SK-N-SH (cell line): ENCODE results near the gene FOXD3. TPM values are rescaled to one million over a fixed set of nuclear protein-coding genes. Genes with fewer than 3 reads are reported as not detected.

Source experiments
- CTCF ChIA-PET: fragments of 300-600, 350-600 bp; formaldehyde crosslinking; extraction: SDS; loops from one replicate; lab custom pipeline; 2021; lab: Yijun Ruan, JAX
- POLR2A ChIA-PET: fragments of 350-600 bp; sonication (Branson Sonifier 250); formaldehyde crosslinking; extraction: SDS; loops from one replicate; lab custom pipeline; 2020; ENCODE audit warnings: antibody characterized with exemption, inconsistent platforms; lab: Yijun Ruan, JAX
- DNase-seq: peaks from one replicate; pipeline ENCODE4 v3.0.0; 2012
- H2AFZ ChIP-seq: fragments of 200-600 bp; sonication (generic); 2 replicates; pipeline ENCODE4 v1.8.1; 2016; ENCODE audit warnings: antibody characterized with exemption, mild to moderate bottlenecking, low read depth
- H3F3A ChIP-seq: fragments of 200-600 bp; sonication (generic); replicated peaks from 2 replicates; pipeline ENCODE3; 2016; ENCODE audit warnings: antibody characterized with exemption, mild to moderate bottlenecking; ENCODE audit not compliant: insufficient read depth
- H3K27ac ChIP-seq, 2 experiments: fragments of 200-500 bp in 1 of 2; fragments of 200-600 bp in 1 of 2; sonication (Bioruptor generic) in 1 of 2; sonication (generic), shearing (Covaris generic) in 1 of 2; 2 replicates each; pipeline versions ENCODE4 v1.5.1 to v1.6.1; 2014 to 2016; ENCODE audit warnings: low read depth in 2 of 2, inconsistent platforms in 1 of 2, low read length in 1 of 2, mild to moderate bottlenecking in 1 of 2, mixed read lengths in 1 of 2
- H3K27me3 ChIP-seq: fragments of 200-600 bp; sonication (generic), shearing (Covaris generic); 2 replicates; pipeline ENCODE4 v1.6.1; 2016; ENCODE audit warnings: mixed run types; ENCODE audit not compliant: insufficient read depth
- H3K36me3 ChIP-seq, 2 experiments: fragments of 200-500 bp in 1 of 2; fragments of 200-600 bp in 1 of 2; sonication (Bioruptor generic) in 1 of 2; sonication (generic) in 1 of 2; replicated peaks in 1 of 2; 2 replicates each; pipeline versions ENCODE3 to v1.5.1; 2014 to 2016; ENCODE audit warnings: low read length in 1 of 2, mild to moderate bottlenecking in 1 of 2; ENCODE audit not compliant: insufficient read depth in 2 of 2, control insufficient read depth in 1 of 2
- H3K4me1 ChIP-seq, 2 experiments: fragments of 200-500 bp in 1 of 2; fragments of 200-600 bp in 1 of 2; sonication (Bioruptor generic) in 1 of 2; sonication (generic), shearing (Covaris generic) in 1 of 2; 2 replicates each; pipeline versions ENCODE4 v1.5.1 to v1.6.1; 2014 to 2016; ENCODE audit warnings: low read depth in 1 of 2, low read length in 1 of 2, mixed run types in 1 of 2; ENCODE audit not compliant: insufficient read depth in 2 of 2, control insufficient read depth in 1 of 2
- H3K4me2 ChIP-seq: fragments of 200-600 bp; sonication (generic), shearing (Covaris generic); 2 replicates; pipeline ENCODE4 v1.6.1; 2017; ENCODE audit warnings: mixed run types
- H3K4me3 ChIP-seq, 2 experiments: fragments of 200-500 bp in 1 of 2; fragments of 200-600 bp in 1 of 2; sonication (Bioruptor generic) in 1 of 2; sonication (generic), shearing (Covaris generic) in 1 of 2; 2 replicates each; pipeline versions ENCODE4 v1.5.1 to v1.8.1; 2014 to 2016; ENCODE audit warnings: low read depth in 2 of 2, inconsistent platforms in 1 of 2, low read length in 1 of 2, mild to moderate bottlenecking in 1 of 2, mixed read lengths in 1 of 2, moderate library complexity in 1 of 2
- H3K79me2 ChIP-seq: fragments of 200-600 bp; sonication (generic); 2 replicates; pipeline ENCODE4 v1.8.1; 2017; ENCODE audit warnings: mild to moderate bottlenecking; ENCODE audit not compliant: insufficient read depth
- H3K9ac ChIP-seq: fragments of 200-600 bp; sonication (generic); 2 replicates; pipeline ENCODE4 v1.6.1; 2017; ENCODE audit warnings: mixed run types
- H3K9me2 ChIP-seq: fragments of 200-600 bp; sonication (generic); 2 replicates; pipeline ENCODE4 v1.6.1; 2017; ENCODE audit warnings: mixed run types
- H3K9me3 ChIP-seq: fragments of 200-600 bp; sonication (generic); 2 replicates; pipeline ENCODE4 v1.6.1; 2017; ENCODE audit warnings: mixed run types, mild to moderate bottlenecking, moderate library complexity
- H4K20me1 ChIP-seq: fragments of 200-600 bp; sonication (generic); 2 replicates; pipeline ENCODE4 v1.6.1; 2017; ENCODE audit warnings: mild to moderate bottlenecking, mixed run types; ENCODE audit not compliant: insufficient read depth
- ELF1 ChIP-seq: IDR thresholded peaks from 2 replicates; pipeline ENCODE4 v1.4.0; 2012
- EP300 ChIP-seq, 2 experiments: IDR thresholded peaks; 2 replicates each; pipeline versions ENCODE4 v1.4.0 to v1.6.1; 2012; ENCODE audit warnings: borderline replicate concordance in 1 of 2, low read depth in 1 of 2, low read length in 1 of 2
- FOXM1 ChIP-seq: IDR thresholded peaks from 2 replicates; pipeline ENCODE4 v1.4.0; 2012; ENCODE audit warnings: low read depth, mild to moderate bottlenecking
- GABPA ChIP-seq: IDR thresholded peaks from 2 replicates; pipeline ENCODE4 v1.4.0; 2012; ENCODE audit warnings: low read depth, mild to moderate bottlenecking
- MEF2A ChIP-seq: IDR thresholded peaks from 2 replicates; pipeline ENCODE4 v1.4.0; 2012; ENCODE audit warnings: low read depth, borderline replicate concordance
- MXI1 ChIP-seq: IDR thresholded peaks from 2 replicates; pipeline ENCODE4 v1.6.1; 2012; ENCODE audit warnings: mild to moderate bottlenecking, low read depth, low read length, improper control_type of control experiment
- NFIC ChIP-seq: IDR thresholded peaks from 2 replicates; pipeline ENCODE4 v1.4.0; 2012; ENCODE audit warnings: borderline replicate concordance
- RAD21 ChIP-seq: IDR thresholded peaks from 2 replicates; pipeline ENCODE4 v1.6.1; 2012; ENCODE audit warnings: mild to moderate bottlenecking, low read length
- RCOR1 ChIP-seq: fragments of 150-350 bp; IDR thresholded peaks from 2 replicates; pipeline ENCODE4 v1.6.1; 2017; ENCODE audit warnings: antibody characterized with exemption, low read length
- RFX5 ChIP-seq: IDR thresholded peaks from 2 replicates; pipeline ENCODE4 v1.6.1; 2012; ENCODE audit warnings: mild to moderate bottlenecking, improper control_type of control experiment, low read length
- RXRA ChIP-seq: IDR thresholded peaks from 2 replicates; pipeline ENCODE4 v1.4.0; 2012; ENCODE audit warnings: low read depth, mild to moderate bottlenecking, borderline replicate concordance
- SIN3A ChIP-seq: IDR thresholded peaks from 2 replicates; pipeline ENCODE4 v1.6.1; 2012; ENCODE audit warnings: low read depth, mild to moderate bottlenecking, low read length, moderate library complexity, borderline replicate concordance
- SMC3 ChIP-seq: IDR thresholded peaks from 2 replicates; pipeline ENCODE4 v1.6.1; 2012; ENCODE audit warnings: low read depth, low read length, improper control_type of control experiment
- TAF1 ChIP-seq: IDR thresholded peaks from 2 replicates; pipeline ENCODE4 v1.6.1; 2012; ENCODE audit warnings: low read depth, mild to moderate bottlenecking, low read length, moderate library complexity, borderline replicate concordance
- TCF12 ChIP-seq: IDR thresholded peaks from 2 replicates; pipeline ENCODE4 v1.4.0; 2012
- WGBS: methylation state at CpG from one replicate; pipeline ENCODE4 v1.1.6; 2017; ENCODE audit warnings: low lambda C conversion rate; 5-methylcytosine and 5-hydroxymethylcytosine counted together
- polyA plus RNA-seq, 3 experiments: library from polyadenylated mRNA; depleted of rRNA; stranded (reverse); fragments of >200 nt; gene quantifications; 2 replicates each; pipeline ENCODE4 v1.2.3, GENCODE V29; 2012
- TF ChIP-seq, protein P1 (sequence below): IDR thresholded peaks from 2 replicates; pipeline ENCODE4 v1.4.0; 2012; ENCODE audit warnings: low read depth, borderline replicate concordance
- TF ChIP-seq, protein P2 (sequence below): IDR thresholded peaks from 2 replicates; pipeline ENCODE4 v1.6.1; 2012; ENCODE audit warnings: mild to moderate bottlenecking, low read depth, low read length, moderate library complexity

FOXD3 gene
- polyA plus RNA-seq, 1 of the 3 experiments (the other 2 are of a cell fraction): not detected

DNA sequence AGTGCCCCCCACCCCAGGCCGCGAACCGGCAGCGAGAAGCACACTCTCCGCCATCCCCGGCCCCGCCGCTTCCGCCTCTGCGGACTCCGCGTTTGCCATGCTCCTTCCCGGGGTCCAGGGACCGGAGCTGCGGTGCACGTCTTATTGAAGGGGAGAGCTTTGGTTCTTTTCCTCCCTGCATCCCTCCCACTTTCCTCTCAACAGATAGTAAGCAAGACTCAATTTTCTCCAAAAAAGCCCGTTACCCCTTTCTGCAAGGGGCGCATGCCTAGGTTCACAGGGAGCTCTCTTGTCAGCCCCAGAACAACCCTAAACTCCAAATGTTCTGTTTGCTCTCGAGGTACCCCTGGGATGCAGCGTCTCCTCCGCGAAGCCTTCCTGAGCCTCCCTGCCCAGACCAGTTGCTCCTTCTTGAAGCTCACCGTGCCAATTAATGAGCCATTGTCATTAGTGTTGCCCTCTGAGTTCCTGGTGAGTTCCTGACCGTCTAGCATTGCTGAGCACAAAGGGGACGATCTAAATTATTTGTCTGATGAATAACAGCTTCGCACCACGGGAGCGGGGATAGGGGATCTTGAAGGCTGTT lies 8.1 kb downstream of the FOXD3 start:
- CTCF ChIA-PET: interaction anchor here (0.9 to 12.0 kb wide), 10 partner anchors 9 to 488 kb away, joined by 3 to 86 read pairs (median 4); partner anchors contain the start of gene FOXD3

DNA sequence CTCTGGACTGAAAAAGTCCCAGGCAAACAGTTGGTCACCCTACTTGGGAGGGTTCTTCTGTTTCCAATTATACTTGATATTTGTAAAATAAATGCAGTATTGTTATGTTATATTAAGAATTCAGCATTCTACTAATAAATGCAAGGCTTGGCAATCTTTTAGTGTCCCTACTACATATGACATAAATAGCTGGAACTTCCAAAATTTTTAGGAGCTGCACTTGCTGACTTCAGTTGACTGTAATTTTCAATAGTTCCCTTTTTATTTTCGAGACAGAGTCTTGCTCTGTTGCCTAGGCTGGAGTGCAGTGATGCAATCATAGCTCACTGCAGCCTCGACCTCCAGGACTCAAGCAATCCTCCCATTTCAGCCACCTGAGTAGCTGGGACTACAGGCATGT lies 20.0 kb downstream of the FOXD3 start:
- H3K9ac ChIP-seq: no peak overlapping the region
- ChIA-PET CTCF (interaction anchor here (1.9 kb wide), 1 partner anchor 15 kb away, joined by 6 read pairs; no protein-coding TSS in a partner anchor), POLR2A (no interaction called here)
- no peaks in the 10 kb centered on the region for H3K9me3 ChIP-seq
- H2AFZ ChIP-seq: no peak overlapping the region
- H3K36me3 ChIP-seq: no peaks in the 10 kb centered on the region
- H3F3A ChIP-seq: no peaks in the 10 kb centered on the region
- 0 out of 2 replicates have a peak, but pooled peaks cover 8% of the 10 kb centered on the region for H3K27me3 ChIP-seq
- TF ChIP-seq SMC3: no peak
- no peak for TF ChIP-seq SIN3A
- TF ChIP-seq FOXM1: no peak
- TF ChIP-seq, protein P1, sequence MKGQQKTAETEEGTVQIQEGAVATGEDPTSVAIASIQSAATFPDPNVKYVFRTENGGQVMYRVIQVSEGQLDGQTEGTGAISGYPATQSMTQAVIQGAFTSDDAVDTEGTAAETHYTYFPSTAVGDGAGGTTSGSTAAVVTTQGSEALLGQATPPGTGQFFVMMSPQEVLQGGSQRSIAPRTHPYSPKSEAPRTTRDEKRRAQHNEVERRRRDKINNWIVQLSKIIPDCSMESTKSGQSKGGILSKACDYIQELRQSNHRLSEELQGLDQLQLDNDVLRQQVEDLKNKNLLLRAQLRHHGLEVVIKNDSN: no peak
- TF ChIP-seq GABPA: no peak
- no peaks in the 10 kb centered on the region for H4K20me1 ChIP-seq
- 3% methylated on average over 2 of the region's 2 CpGs for WGBS
- no peak overlapping the region for H3K4me3 ChIP-seq
- no peaks in the 10 kb centered on the region for H3K4me1 ChIP-seq
- H3K79me2 ChIP-seq: no peaks in the 10 kb centered on the region
- no peaks in the 10 kb centered on the region for H3K9me2 ChIP-seq
- H3K4me2 ChIP-seq: no peak overlapping the region
- no peak for DNase-seq
- H3K27ac ChIP-seq: no peak overlapping the region

More for the DNA sequence above, 8.1 kb downstream of the FOXD3 start:
- no peaks in the 10 kb centered on the region for H3K79me2 ChIP-seq
- no peaks in the 10 kb centered on the region for H3K36me3 ChIP-seq
- no peak overlapping the region for H2AFZ ChIP-seq
- TF ChIP-seq ELF1 (no peak), NFIC (no peak), EP300 (IDR thresholded peaks at IDR 0.05; ENCODE audit: borderline replicate concordance in 1 of 2, low read depth in 1 of 2, low read length in 1 of 2) (no peak), TAF1 (no peak), MEF2A (no peak), MXI1 (no peak), RXRA (no peak), SMC3 (no peak), RCOR1 (no peak), RAD21 (no peak), RFX5 (no peak), SIN3A (no peak), GABPA (no peak), TCF12 (no peak)
- TF ChIP-seq, protein P2, sequence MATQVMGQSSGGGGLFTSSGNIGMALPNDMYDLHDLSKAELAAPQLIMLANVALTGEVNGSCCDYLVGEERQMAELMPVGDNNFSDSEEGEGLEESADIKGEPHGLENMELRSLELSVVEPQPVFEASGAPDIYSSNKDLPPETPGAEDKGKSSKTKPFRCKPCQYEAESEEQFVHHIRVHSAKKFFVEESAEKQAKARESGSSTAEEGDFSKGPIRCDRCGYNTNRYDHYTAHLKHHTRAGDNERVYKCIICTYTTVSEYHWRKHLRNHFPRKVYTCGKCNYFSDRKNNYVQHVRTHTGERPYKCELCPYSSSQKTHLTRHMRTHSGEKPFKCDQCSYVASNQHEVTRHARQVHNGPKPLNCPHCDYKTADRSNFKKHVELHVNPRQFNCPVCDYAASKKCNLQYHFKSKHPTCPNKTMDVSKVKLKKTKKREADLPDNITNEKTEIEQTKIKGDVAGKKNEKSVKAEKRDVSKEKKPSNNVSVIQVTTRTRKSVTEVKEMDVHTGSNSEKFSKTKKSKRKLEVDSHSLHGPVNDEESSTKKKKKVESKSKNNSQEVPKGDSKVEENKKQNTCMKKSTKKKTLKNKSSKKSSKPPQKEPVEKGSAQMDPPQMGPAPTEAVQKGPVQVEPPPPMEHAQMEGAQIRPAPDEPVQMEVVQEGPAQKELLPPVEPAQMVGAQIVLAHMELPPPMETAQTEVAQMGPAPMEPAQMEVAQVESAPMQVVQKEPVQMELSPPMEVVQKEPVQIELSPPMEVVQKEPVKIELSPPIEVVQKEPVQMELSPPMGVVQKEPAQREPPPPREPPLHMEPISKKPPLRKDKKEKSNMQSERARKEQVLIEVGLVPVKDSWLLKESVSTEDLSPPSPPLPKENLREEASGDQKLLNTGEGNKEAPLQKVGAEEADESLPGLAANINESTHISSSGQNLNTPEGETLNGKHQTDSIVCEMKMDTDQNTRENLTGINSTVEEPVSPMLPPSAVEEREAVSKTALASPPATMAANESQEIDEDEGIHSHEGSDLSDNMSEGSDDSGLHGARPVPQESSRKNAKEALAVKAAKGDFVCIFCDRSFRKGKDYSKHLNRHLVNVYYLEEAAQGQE: no peak
- TF ChIP-seq, protein P1: no peak
- WGBS: 16% methylated on average over 20 of the region's 28 CpGs
- no peaks in the 10 kb centered on the region for H3K9me3 ChIP-seq
- H3K9ac ChIP-seq: no peak overlapping the region
- no peak overlapping the region for H3K27ac ChIP-seq
- no peak overlapping the region for H3K4me2 ChIP-seq
- H3K4me3 ChIP-seq: no peak overlapping the region
- peaks cover 59% of the 10 kb centered on the region for H3K27me3 ChIP-seq
- POLR2A ChIA-PET: no interaction called here
- H3K9me2 ChIP-seq: no peaks in the 10 kb centered on the region
- H4K20me1 ChIP-seq: no peaks in the 10 kb centered on the region
- H3K4me1 ChIP-seq: peaks cover 0 to 3% of the 10 kb centered on the region in 2 experiments; a peak in 1 of 4 replicates
- peaks cover 3% of the 10 kb centered on the region for H3F3A ChIP-seq
- DNase-seq: no peak
